PC-9 (cell line): ENCODE results near the gene SHC1. TPM values are rescaled to one million over a fixed set of nuclear protein-coding genes. Genes with fewer than 3 reads are reported as not detected.
A peak's percentile ranks its signal among the peaks of the same experiment; 100 is the strongest.

ENCODE experiments used
- BruUV-seq: library from RNA; stranded (reverse); fragments of 400-500 nt; replicated peaks from 2 replicates; lab custom pipeline; 2021; lab: Mats Ljungman, UMichigan
- CTCF ChIA-PET: fragments of 300-600 bp; sonication (Branson Sonifier 250); formaldehyde crosslinking; loops from one replicate; lab custom pipeline; 2022; ENCODE audit warnings: antibody characterized with exemption; lab: Charles Lee
- POLR2A ChIA-PET: fragments of 300-600 bp; sonication (Branson Sonifier 250); formaldehyde crosslinking; loops from one replicate; lab custom pipeline; 2022; ENCODE audit warnings: antibody characterized with exemption; ENCODE audit not compliant: unreplicated experiment; lab: Charles Lee
- DNase-seq, 2 experiments: peaks; one replicate each; pipeline versions ENCODE4 v3.0.0 to v3.0.0-alpha.2; 2015 to 2022; ENCODE audit warnings: mixed read lengths in 1 of 2
- H2AFZ ChIP-seq: fragments of 200-600 bp; sonication (generic); 2 replicates; pipeline ENCODE4 v1.8.1; 2017; ENCODE audit warnings: antibody characterized with exemption
- H3F3A ChIP-seq: fragments of 200-600 bp; sonication (generic); 2 replicates; pipeline ENCODE4 v1.8.1; 2017; ENCODE audit warnings: antibody characterized with exemption, mild to moderate bottlenecking, low read depth; ENCODE audit not compliant: insufficient read depth
- H3K27ac ChIP-seq: fragments of 200-600 bp; sonication (generic); 2 replicates; pipeline ENCODE4 v1.6.1; 2016; ENCODE audit warnings: mixed run types
- H3K27me3 ChIP-seq: fragments of 200-600 bp; sonication (generic); 2 replicates; pipeline ENCODE4 v1.6.1; 2016; ENCODE audit warnings: low read depth, mixed run types; ENCODE audit not compliant: insufficient read depth
- H3K36me3 ChIP-seq: fragments of 200-600 bp; sonication (generic); 2 replicates; pipeline ENCODE4 v1.6.1; 2016; ENCODE audit warnings: low read depth, mixed run types
- H3K4me1 ChIP-seq: fragments of 200-600 bp; sonication (generic); replicated peaks from 2 replicates; pipeline ENCODE4 v1.6.1; 2016; ENCODE audit warnings: mixed run types; ENCODE audit not compliant: insufficient read depth
- H3K4me2 ChIP-seq: fragments of 200-600 bp; sonication (generic); 2 replicates; pipeline ENCODE4 v1.6.1; 2017; ENCODE audit warnings: mixed run types
- H3K4me3 ChIP-seq: fragments of 200-600 bp; sonication (generic); 2 replicates; pipeline ENCODE4 v1.6.1; 2016; ENCODE audit warnings: mixed run types
- H3K79me2 ChIP-seq: fragments of 200-600 bp; sonication (generic); 2 replicates; pipeline ENCODE4 v1.6.1; 2017; ENCODE audit warnings: low read depth, mixed run types
- H3K9me2 ChIP-seq: fragments of 200-600 bp; sonication (generic); 2 replicates; pipeline ENCODE4 v1.8.1; 2017; ENCODE audit warnings: mild to moderate bottlenecking; ENCODE audit not compliant: insufficient read depth
- H3K9me3 ChIP-seq: fragments of 200-600 bp; sonication (generic); 2 replicates; pipeline ENCODE4 v1.8.1; 2016; ENCODE audit warnings: low read depth; ENCODE audit not compliant: insufficient read depth
- H4K20me1 ChIP-seq: fragments of 200-600 bp; sonication (generic); 2 replicates; pipeline ENCODE4 v1.8.1; 2017; ENCODE audit not compliant: insufficient read depth
- CTCF ChIP-seq: fragments of 200-600 bp; sonication (generic); conservative IDR thresholded peaks from 2 replicates; pipeline ENCODE4 v1.6.1; 2017; ENCODE audit warnings: mixed run types, antibody characterized with exemption, mild to moderate bottlenecking, moderate library complexity
- EZH2 ChIP-seq: fragments of 200-600 bp; sonication (generic); IDR thresholded peaks from 2 replicates; pipeline ENCODE4 v1.8.0; 2017; ENCODE audit warnings: antibody characterized with exemption, low read depth
- intact Hi-C: fragments of 100-400 bp; cut with micrococcal nuclease; formaldehyde crosslinking; loops from one replicate; pipeline ENCODE4 v1.10.0; 2022; ENCODE audit not compliant: unreplicated experiment
- total RNA-seq: library from RNA; stranded (reverse); gene quantifications from 2 replicates; pipeline ENCODE4 v1.2.3, GENCODE V29; 2021

Gene SHC1
- total RNA-seq, 1 experiment from 2014 or later, result 210 TPM

GRCh38 chr1:154983776-154984466 is 13.4 kb upstream of the SHC1 start:
- ChIA-PET CTCF (interaction anchor here (0.7 to 0.8 kb wide), 2 partner anchors 10 to 33 kb away, joined by 5 to 7 read pairs; no protein-coding TSS in a partner anchor), POLR2A (interaction anchor here (0.6 to 1.1 kb wide), 3 partner anchors 10 to 33 kb away, joined by 4 to 6 read pairs (median 5); no protein-coding TSS in a partner anchor)
- Histone ChIP-seq H3K9me3 (no peaks in the 10 kb centered on the region), H3K36me3 (peaks cover 26% of the 10 kb centered on the region), H2AFZ (peak overlapping the region; percentile 81; the same call in 1 of the 2 replicates), H3F3A (peaks cover 50% of the 10 kb centered on the region), H4K20me1 (no peaks in the 10 kb centered on the region), H3K27me3 (no peaks in the 10 kb centered on the region), H3K4me2 (peak overlapping the region; percentile 93), H3K27ac (no peak overlapping the region), H3K79me2 (peaks cover 66% of the 10 kb centered on the region), H3K4me3 (peak overlapping the region; percentile 72), H3K9me2 (no peaks in the 10 kb centered on the region), H3K4me1 (peaks cover 32% of the 10 kb centered on the region)
- DNase-seq, result no peak
- intact Hi-C loops, result no loop called here
- TF ChIP-seq CTCF (no peak; the same call in 1 of the 2 replicates), EZH2 (no peak)
- BruUV-seq, result TSS peak; percentile 30

- peaks cover 61% of the 10 kb centered on the region for H3K79me2 ChIP-seq
- H3K4me3 ChIP-seq, result peak within 1 kb of the TSS; percentile 72
- H3K9me3 ChIP-seq, result no peaks in the 10 kb centered on the region
- peak; percentile 95 to 99 for DNase-seq
- peaks cover 32% of the 10 kb centered on the region for H3K4me1 ChIP-seq
- BruUV-seq, result no TSS peak
- peak within 1 kb of the TSS; percentile 81 for H2AFZ ChIP-seq
- TF ChIP-seq CTCF, result no peak
- no peak for TF ChIP-seq EZH2
- peak within 1 kb of the TSS; percentile 93 for H3K4me2 ChIP-seq
- ChIA-PET POLR2A (interaction anchor here (0.6 to 1.1 kb wide), 7 partner anchors 11 to 212 kb away, joined by 4 to 6 read pairs (median 5); partner anchors contain the start of gene PBXIP1), CTCF (interaction anchor here (0.8 kb wide), 2 partner anchors 10 to 102 kb away, joined by 3 to 5 read pairs; no protein-coding TSS in a partner anchor)
- peak within 1 kb of the TSS; percentile 21; the same call in 1 of the 2 replicates for H3K27ac ChIP-seq
- peaks cover 51% of the 10 kb centered on the region for H3F3A ChIP-seq
- intact Hi-C loops, result no loop called here
- no peaks in the 10 kb centered on the region for H4K20me1 ChIP-seq
- H3K36me3 ChIP-seq, result peaks cover 22% of the 10 kb centered on the region
- no peaks in the 10 kb centered on the region for H3K9me2 ChIP-seq
- H3K27me3 ChIP-seq, result no peaks in the 10 kb centered on the region
Observed at GRCh38 chr1:154982897-154983648, 12.5 kb upstream of the SHC1 start, which contains the start of gene FLAD1. Gene FLAD1 (plus strand): TSS chr1:154983344. CDS start chr1:154983695, 351 bp downstream.

GRCh38 chr1:154982341-154982740 is 11.8 kb upstream of the SHC1 start:
- POLR2A ChIA-PET, result interaction anchor here (0.6 kb wide), 2 partner anchors 27 to 213 kb away, joined by 4 to 5 read pairs; partner anchors contain the start of gene PBXIP1
- H3K27ac ChIP-seq, result peak overlapping the region; percentile 21; the same call in 1 of the 2 replicates
- H3F3A ChIP-seq, result peaks cover 56% of the 10 kb centered on the region

More at GRCh38 chr1:154982341-154982740, 11.8 kb upstream of the SHC1 start:
- no peak for TF ChIP-seq CTCF
- TF ChIP-seq EZH2, result no peak
- no TSS peak for BruUV-seq
- Histone ChIP-seq H3K4me3 (peak overlapping the region; percentile 44; the same call in 1 of the 2 replicates), H3K9me3 (no peaks in the 10 kb centered on the region), H3K9me2 (no peaks in the 10 kb centered on the region), H3K36me3 (peaks cover 22% of the 10 kb centered on the region), H4K20me1 (no peaks in the 10 kb centered on the region), H3K79me2 (peaks cover 62% of the 10 kb centered on the region), H3K4me1 (peaks cover 25% of the 10 kb centered on the region), H3K4me2 (peak overlapping the region; percentile 71), H2AFZ (peak overlapping the region; percentile 64; the same call in 1 of the 2 replicates), H3K27me3 (no peaks in the 10 kb centered on the region)
- intact Hi-C loops, result no loop called here
- no peak for DNase-seq
- CTCF ChIA-PET, result interaction anchor here (0.8 kb wide), 1 partner anchor 103 kb away, joined by 3 read pairs; no protein-coding TSS in a partner anchor
